HG02884 (cell line): ENCODE data around the gene RASAL2.
"Not testable (repeated sequence)": the region's sequence is repeated elsewhere in the genome, so short reads cannot be mapped to it uniquely, and the experiment has no call there.

ENCODE experiments used
- ATAC-seq: cut with Tn5 transposase; IDR thresholded peaks from one replicate; pipeline ENCODE4 v1.9.1; 2021; ENCODE audit warnings: mild to moderate bottlenecking, moderate library complexity; ENCODE audit not compliant: unreplicated experiment

Gene RASAL2

GRCh38 chr1:178273707-178274410 lies 180.0 kb downstream of the RASAL2 start:
- ATAC-seq: peak; percentile 95

- no peak for ATAC-seq
These were observed 181.1 kb downstream of the RASAL2 start for GRCh38 chr1:178275049-178275448.

- no peak for ATAC-seq
These were observed 181.6 kb downstream of the RASAL2 start for GRCh38 chr1:178275553-178275952.

- ATAC-seq: no peak
These were observed 184.1 kb downstream of the RASAL2 start for GRCh38 chr1:178277793-178278530.

GRCh38 chr1:178278916-178279686 lies 185.2 kb downstream of the RASAL2 start:
- no peak for ATAC-seq

- ATAC-seq: peak; percentile 52
These were observed 189.1 kb downstream of the RASAL2 start for GRCh38 chr1:178282949-178283367.

GRCh38 chr1:178283409-178283808 lies 189.5 kb downstream of the RASAL2 start:
- no peak for ATAC-seq

- ATAC-seq: no peak
These were observed 190.2 kb downstream of the RASAL2 start for GRCh38 chr1:178284058-178284457.

GRCh38 chr1:178291166-178291565 lies 197.3 kb downstream of the RASAL2 start:
- no peak for ATAC-seq

- ATAC-seq: no peak
These were observed 200.8 kb downstream of the RASAL2 start for GRCh38 chr1:178294654-178295053.

GRCh38 chr1:178300352-178300699 lies 206.4 kb downstream of the RASAL2 start:
- no peak for ATAC-seq

GRCh38 chr1:178301141-178301540 lies 207.2 kb downstream of the RASAL2 start:
- ATAC-seq: no peak

- ATAC-seq: no peak
These were observed 213.4 kb downstream of the RASAL2 start for GRCh38 chr1:178307264-178307663.

GRCh38 chr1:178308438-178308837 lies 214.5 kb downstream of the RASAL2 start:
- no peak for ATAC-seq

- peak; percentile 87 for ATAC-seq
These were observed 216.8 kb downstream of the RASAL2 start for GRCh38 chr1:178310685-178311105.

GRCh38 chr1:178311164-178311563 lies 217.3 kb downstream of the RASAL2 start:
- ATAC-seq: no peak

GRCh38 chr1:178320280-178320982 lies 226.5 kb downstream of the RASAL2 start:
- not testable (repeated sequence) for ATAC-seq

- no peak for ATAC-seq
These were observed 229.2 kb downstream of the RASAL2 start for GRCh38 chr1:178323067-178323466.

- no peak for ATAC-seq
These were observed 230.1 kb downstream of the RASAL2 start for GRCh38 chr1:178324003-178324402.

GRCh38 chr1:178328728-178329127 lies 234.8 kb downstream of the RASAL2 start:
- ATAC-seq: no peak

- ATAC-seq: no peak
These were observed 236.2 kb downstream of the RASAL2 start for GRCh38 chr1:178330153-178330552.
